C4-2B (cell line): ENCODE measurements around the gene CHN1.

ENCODE experiments used
- CTCF ChIP-seq: fragments of 450-650 bp; conservative IDR thresholded peaks from 2 replicates; pipeline ENCODE4 v1.5.1; 2017; ENCODE audit warnings: mild to moderate bottlenecking
- ZFX ChIP-seq: fragments of 450-650 bp; IDR thresholded peaks from 2 replicates; pipeline ENCODE4 v1.6.1; 2017

GRCh38 chr2:174965992-174966744 is 39.0 kb downstream of the CHN1 start:
- TF ChIP-seq CTCF (no peak), ZFX (no peak)
